Naive thymus-derived CD4-positive, alpha-beta T cell (primary cell): Measurements from ENCODE around the gene TKT. TPM values are rescaled to one million over a fixed set of nuclear protein-coding genes. Genes with fewer than 3 reads are reported as not detected.
A peak's percentile ranks its signal among the peaks of the same experiment; 100 is the strongest.

Experiments used
- ATAC-seq: fragments of 150-1000 bp; cut with Tn5 transposase; 2 replicates; pipeline ENCODE4 v1.10.0; 2021; ENCODE audit warnings: mild to moderate bottlenecking, moderate library complexity
- CTCF ChIA-PET: fragments of 350-600 bp; sonication (Branson Sonifier 250); formaldehyde crosslinking; loops from one replicate; lab custom pipeline; 2021; ENCODE audit warnings: antibody characterized with exemption; lab: Charles Lee
- POLR2A ChIA-PET: fragments of 350-600 bp; sonication (Branson Sonifier 250); formaldehyde crosslinking; loops from one replicate; lab custom pipeline; 2021; ENCODE audit warnings: antibody characterized with exemption, inconsistent platforms; lab: Charles Lee
- DNase-seq, 9 donors: peaks; one replicate each; pipeline versions ENCODE4 v3.0.0 to v3.0.0-alpha.2; 2020 to 2022; ENCODE audit warnings: mixed read lengths in 1 of 9
- H3K27ac ChIP-seq: one replicate; pipeline ENCODE4 v1.7.0; 2013; ENCODE audit warnings: mild to moderate bottlenecking, low read depth, low read length, moderate library complexity
- H3K27me3 ChIP-seq, 2 donors: one replicate each; pipeline ENCODE4 v1.7.0; 2013; ENCODE audit warnings: low read length in 2 of 2, mild to moderate bottlenecking in 2 of 2, moderate library complexity in 2 of 2; ENCODE audit not compliant: control insufficient read depth in 2 of 2, insufficient read depth in 2 of 2
- H3K36me3 ChIP-seq, 3 experiments: 1 replicate in 2 of 3; 2 replicates in 1 of 3; pipeline ENCODE4 v1.7.0; 2013; ENCODE audit warnings: low read length in 3 of 3, mild to moderate bottlenecking in 3 of 3, moderate library complexity in 1 of 3; ENCODE audit not compliant: insufficient read depth in 3 of 3, control insufficient read depth in 2 of 3
- H3K4me1 ChIP-seq, 2 donors: one replicate each; pipeline ENCODE4 v1.7.0; 2013; ENCODE audit warnings: low read length in 2 of 2, mild to moderate bottlenecking in 2 of 2, moderate library complexity in 1 of 2; ENCODE audit not compliant: control insufficient read depth in 2 of 2, insufficient read depth in 2 of 2
- H3K4me3 ChIP-seq: 2 replicates; pipeline ENCODE4 v1.7.0; 2013; ENCODE audit warnings: mild to moderate bottlenecking, low read length
- H3K9me3 ChIP-seq, 3 experiments: 1 replicate in 2 of 3; 2 replicates in 1 of 3; pipeline ENCODE4 v1.7.0; 2013; ENCODE audit warnings: low read length in 3 of 3; ENCODE audit not compliant: control insufficient read depth in 2 of 3
- H3K27ac Mint-ChIP-seq, 9 donors: one replicate each; pipeline ENCODE4 v1.8.0; 2020 to 2022; ENCODE audit warnings: mixed read lengths in 9 of 9, mild to moderate bottlenecking in 8 of 9, moderate library complexity in 5 of 9, inconsistent platforms in 2 of 9
- H3K27me3 Mint-ChIP-seq, 5 donors: one replicate each; pipeline ENCODE4 v1.8.0; 2021 to 2022; ENCODE audit warnings: mixed read lengths in 5 of 5, mild to moderate bottlenecking in 1 of 5
- H3K36me3 Mint-ChIP-seq, 5 donors: one replicate each; pipeline ENCODE4 v1.8.0; 2020 to 2022; ENCODE audit warnings: mixed read lengths in 5 of 5, mild to moderate bottlenecking in 3 of 5, inconsistent platforms in 1 of 5
- H3K4me1 Mint-ChIP-seq, 7 donors: one replicate each; pipeline ENCODE4 v1.8.0; 2020 to 2022; ENCODE audit warnings: mixed read lengths in 7 of 7, mild to moderate bottlenecking in 3 of 7, inconsistent platforms in 1 of 7
- H3K4me3 Mint-ChIP-seq, 10 donors: one replicate each; pipeline ENCODE4 v1.8.0; 2020 to 2022; ENCODE audit warnings: mild to moderate bottlenecking in 10 of 10, mixed read lengths in 10 of 10, moderate library complexity in 6 of 10, inconsistent platforms in 2 of 10
- H3K9me3 Mint-ChIP-seq, 11 donors: one replicate each; pipeline ENCODE4 v1.8.0; 2020 to 2022; ENCODE audit warnings: mixed read lengths in 11 of 11, mild to moderate bottlenecking in 4 of 11, inconsistent platforms in 1 of 11, moderate library complexity in 1 of 11
- intact Hi-C, 2 donors: fragments of 100-400 bp; cut with micrococcal nuclease; formaldehyde crosslinking; loops; one replicate each; pipeline ENCODE4 v1.15.1; 2023
- polyA plus RNA-seq, 2 donors: library from polyadenylated mRNA; unstranded; fragments of 300-500 nt; fragmentation: Illumina TruSeq; gene quantifications; one replicate each; pipeline ENCODE4 v1.2.3, GENCODE V29; 2021
- total RNA-seq, 6 experiments: library from RNA in 5 of 6; stranded (reverse) in 5 of 6; gene quantifications; 1 replicate in 5 of 6; 2 replicates in 1 of 6; pipeline ENCODE4 v1.2.3 and lab custom pipeline; 2021 to 2026

TKT gene
- total and polyA plus RNA-seq, 7 experiments from 2014 or later = 60.7 to 333 (median 91.7) TPM

- peak; percentile 91 for ATAC-seq
- Mint-ChIP-seq H3K27me3 (peaks cover 0 to 5% (median 0%) of the 10 kb centered on the region in 5 donors), H3K9me3 (no peaks in the 10 kb centered on the region), H3K4me3 (no peak overlapping the region), H3K36me3 (peaks cover 0 to 4% (median 0%) of the 10 kb centered on the region in 5 donors), H3K4me1 (peaks cover 0 to 5% (median 3%) of the 10 kb centered on the region in 7 donors), H3K27ac (peak overlapping the region in 3 of 9 donors; percentile 7 to 19 (median 13))
- Histone ChIP-seq H3K27ac (no peak overlapping the region), H3K4me1 (no peaks in the 10 kb centered on the region), H3K9me3 (no peaks in the 10 kb centered on the region), H3K4me3 (no peak overlapping the region), H3K27me3 (no peaks in the 10 kb centered on the region), H3K36me3 (peaks cover 0 to 15% (median 1%) of the 10 kb centered on the region in 3 experiments)
- DNase-seq = peak; percentile 39 to 83 (median 66)
- CTCF ChIA-PET = interaction anchor here (0.9 to 1.4 kb wide), 3 partner anchors 9 to 489 kb away, joined by 3 to 4 read pairs (median 3); no protein-coding TSS in a partner anchor
- intact Hi-C loops = loop anchor here (1.0 to 2.0 kb wide), 7 partner anchors 35 to 490 kb away; partner anchors contain the start of genes DCP1A (in 1 of the 2) and TKT (in 1 of the 2)
- POLR2A ChIA-PET = no interaction called here
Measured at GRCh38 chr3:53219895-53220483, 35.8 kb downstream of the TKT start.

GRCh38 chr3:53218131-53218530 is 37.7 kb downstream of the TKT start:
- Histone ChIP-seq H3K4me1 (no peaks in the 10 kb centered on the region), H3K4me3 (no peak overlapping the region), H3K9me3 (no peaks in the 10 kb centered on the region), H3K36me3 (no peaks in the 10 kb centered on the region), H3K27ac (no peak overlapping the region), H3K27me3 (no peaks in the 10 kb centered on the region)
- Mint-ChIP-seq H3K36me3 (peaks cover 0 to 1% (median 0%) of the 10 kb centered on the region in 5 donors), H3K4me3 (no peak overlapping the region), H3K9me3 (no peaks in the 10 kb centered on the region), H3K4me1 (peaks cover 0 to 5% (median 3%) of the 10 kb centered on the region in 7 donors), H3K27me3 (peaks cover 0 to 7% (median 0%) of the 10 kb centered on the region in 5 donors), H3K27ac (no peak overlapping the region)
- ATAC-seq = peak; percentile 48
- POLR2A ChIA-PET = no interaction called here
- DNase-seq = no peak
- CTCF ChIA-PET = no interaction called here
- intact Hi-C loops = no loop called here

DNA sequence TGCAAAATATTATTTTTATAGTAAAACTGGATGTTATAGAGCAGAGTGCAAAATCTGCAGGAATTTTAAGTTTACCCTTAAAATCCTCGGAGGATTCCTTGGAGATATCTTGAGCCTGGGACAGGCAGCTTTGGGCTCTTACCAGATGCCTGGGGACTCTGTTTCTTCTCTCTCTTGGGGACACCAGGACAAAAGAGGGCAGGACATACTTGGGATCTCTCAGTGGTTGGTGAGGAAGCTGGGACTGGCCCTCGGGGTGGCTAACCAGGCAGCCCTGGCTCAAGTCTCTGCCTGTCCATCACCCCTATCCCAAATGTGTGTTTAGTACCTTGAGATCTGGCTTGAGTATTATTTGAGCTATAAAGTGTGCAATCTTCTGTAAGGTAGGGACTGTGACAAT is 38.6 kb downstream of the TKT start:
- H3K9me3 ChIP-seq = no peaks in the 10 kb centered on the region
- ATAC-seq (no peak), DNase-seq (no peak)
- no peaks in the 10 kb centered on the region for H3K27me3 ChIP-seq
- H3K4me1 ChIP-seq = no peaks in the 10 kb centered on the region
- intact Hi-C loops = no loop called here
- ChIA-PET POLR2A (interaction anchor here (0.6 to 0.7 kb wide), 2 partner anchors 31 to 33 kb away, joined by 3 read pairs; no protein-coding TSS in a partner anchor), CTCF (no interaction called here)
- H3K36me3 ChIP-seq = no peaks in the 10 kb centered on the region
- peaks cover 0 to 7% (median 0%) of the 10 kb centered on the region in 5 donors for H3K27me3 Mint-ChIP-seq
- no peaks in the 10 kb centered on the region for H3K36me3 Mint-ChIP-seq
- no peak overlapping the region for H3K4me3 Mint-ChIP-seq
- H3K4me1 Mint-ChIP-seq = peaks cover 0 to 5% (median 3%) of the 10 kb centered on the region in 7 donors
- H3K4me3 ChIP-seq = no peak overlapping the region
- H3K27ac Mint-ChIP-seq = no peak overlapping the region
- no peak overlapping the region for H3K27ac ChIP-seq
- H3K9me3 Mint-ChIP-seq = no peaks in the 10 kb centered on the region

DNA sequence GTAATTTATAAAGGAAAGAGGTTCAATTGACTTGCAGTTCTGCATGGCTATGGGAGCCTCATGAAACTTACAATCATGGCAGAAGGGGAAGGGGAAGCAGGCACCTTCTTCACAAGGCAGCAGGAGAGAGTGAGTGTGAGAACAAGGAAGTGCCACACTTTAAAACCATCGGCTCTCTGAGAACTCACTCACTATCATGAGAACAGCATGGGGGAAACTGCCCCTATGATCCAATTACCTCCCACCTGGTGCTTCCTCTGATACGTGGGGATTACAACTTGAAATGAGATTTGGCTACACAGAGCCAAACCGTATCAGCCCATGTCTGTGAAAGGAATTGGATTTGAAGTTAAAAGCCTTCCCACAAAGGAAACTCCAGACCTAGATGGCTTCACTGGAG is 39.1 kb downstream of the TKT start:
- intact Hi-C loops = no loop called here
- H3K36me3 Mint-ChIP-seq = no peaks in the 10 kb centered on the region

DNA sequence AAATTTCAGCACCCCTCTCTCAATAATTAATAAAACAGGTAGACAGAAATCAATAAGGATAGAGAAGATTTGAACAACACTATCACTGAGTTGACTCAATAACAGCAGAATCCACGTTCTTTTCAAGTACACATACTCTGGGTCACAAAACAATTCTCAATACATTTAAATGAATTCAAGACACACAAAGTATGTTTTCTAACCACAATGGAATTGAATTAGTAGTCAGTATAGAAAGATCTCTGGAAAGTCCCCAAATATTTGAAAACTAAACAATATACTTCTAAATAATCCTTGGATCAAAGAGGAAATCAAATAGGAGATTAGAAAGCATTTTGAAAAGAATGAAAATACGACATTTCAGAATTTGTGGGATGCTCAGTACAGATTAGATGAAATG is 40.0 kb downstream of the TKT start:
- no peaks in the 10 kb centered on the region for H3K36me3 Mint-ChIP-seq
- CTCF ChIA-PET = no interaction called here
- POLR2A ChIA-PET = no interaction called here
- H3K27ac ChIP-seq = no peak overlapping the region
- H3K4me1 ChIP-seq = no peaks in the 10 kb centered on the region
- H3K4me1 Mint-ChIP-seq = peaks cover 0 to 5% (median 3%) of the 10 kb centered on the region in 7 donors
- H3K9me3 Mint-ChIP-seq = no peaks in the 10 kb centered on the region
- H3K4me3 ChIP-seq = no peak overlapping the region
- ATAC-seq = no peak
- H3K27me3 Mint-ChIP-seq = peaks cover 0 to 7% (median 0%) of the 10 kb centered on the region in 5 donors
- intact Hi-C loops = no loop called here
- no peaks in the 10 kb centered on the region for H3K27me3 ChIP-seq
- DNase-seq = no peak
- H3K9me3 ChIP-seq = no peaks in the 10 kb centered on the region
- H3K27ac Mint-ChIP-seq = no peak overlapping the region
- H3K4me3 Mint-ChIP-seq = no peak overlapping the region
- H3K36me3 ChIP-seq = no peaks in the 10 kb centered on the region

More for the DNA sequence above, 39.1 kb downstream of the TKT start:
- H3K36me3 ChIP-seq = no peaks in the 10 kb centered on the region
- H3K27ac ChIP-seq = no peak overlapping the region
- ChIA-PET CTCF (no interaction called here), POLR2A (interaction anchor here (0.6 kb wide), 1 partner anchor 33 kb away, joined by 3 read pairs; no protein-coding TSS in a partner anchor)
- Mint-ChIP-seq H3K4me1 (peaks cover 0 to 5% (median 3%) of the 10 kb centered on the region in 7 donors), H3K9me3 (no peaks in the 10 kb centered on the region), H3K27me3 (peaks cover 0 to 7% (median 0%) of the 10 kb centered on the region in 5 donors), H3K4me3 (no peak overlapping the region), H3K27ac (no peak overlapping the region)
- no peak for ATAC-seq
- H3K4me3 ChIP-seq = no peak overlapping the region
- no peaks in the 10 kb centered on the region for H3K27me3 ChIP-seq
- no peak for DNase-seq
- H3K9me3 ChIP-seq = no peaks in the 10 kb centered on the region
- no peaks in the 10 kb centered on the region for H3K4me1 ChIP-seq

- H3K27me3 Mint-ChIP-seq = peaks cover 0 to 7% (median 0%) of the 10 kb centered on the region in 5 donors
- CTCF ChIA-PET = no interaction called here
Measured at GRCh38 chr3:53213276-53213675, 42.5 kb downstream of the TKT start.

More at GRCh38 chr3:53213276-53213675, 42.5 kb downstream of the TKT start:
- no peak for ATAC-seq
- no peak for DNase-seq
- Mint-ChIP-seq H3K4me3 (no peak overlapping the region), H3K36me3 (peaks cover 0 to 5% (median 0%) of the 10 kb centered on the region in 5 donors), H3K27ac (no peak overlapping the region), H3K4me1 (peaks cover 0 to under 1% (median 0%) of the 10 kb centered on the region in 7 donors), H3K9me3 (peaks cover 0 to 11% (median 4%) of the 10 kb centered on the region in 11 donors)
- no peaks in the 10 kb centered on the region for H3K27me3 ChIP-seq
- no peaks in the 10 kb centered on the region for H3K36me3 ChIP-seq
- POLR2A ChIA-PET = no interaction called here
- H3K27ac ChIP-seq = no peak overlapping the region
- H3K9me3 ChIP-seq = peaks cover 0 to 9% (median 0%) of the 10 kb centered on the region in 3 experiments
- intact Hi-C loops = no loop called here
- H3K4me1 ChIP-seq = no peaks in the 10 kb centered on the region
- no peak overlapping the region for H3K4me3 ChIP-seq
